ENCODE results near the gene CCDC92.

- TF ChIP-seq POLR2AphosphoS5 (IDR thresholded peaks at IDR 0.05; ENCODE audit: low read depth, low read length) (no peak), REST (IDR thresholded peaks at IDR 0.05; ENCODE audit: insufficient read depth in 1 of 2, low read depth in 2 of 2, low read length in 2 of 2) (no peak), SIN3A (IDR thresholded peaks at IDR 0.05; ENCODE audit: borderline replicate concordance, insufficient read depth, low read length) (no peak), TAF1 (IDR thresholded peaks at IDR 0.05; ENCODE audit: borderline replicate concordance, insufficient read depth, low read length) (no peak), FOXP2 (optimal IDR thresholded peaks at IDR 0.05; ENCODE audit: borderline replicate concordance, extremely low read depth, extremely low read length, insufficient read depth) (no peak)
These were observed 69.1 kb downstream of the CCDC92 start for GRCh38 chr12:123903301-123904065.

All from PFSK-1 (cell line).